ENCODE results near the gene HES5.

The HES5 gene

DNA sequence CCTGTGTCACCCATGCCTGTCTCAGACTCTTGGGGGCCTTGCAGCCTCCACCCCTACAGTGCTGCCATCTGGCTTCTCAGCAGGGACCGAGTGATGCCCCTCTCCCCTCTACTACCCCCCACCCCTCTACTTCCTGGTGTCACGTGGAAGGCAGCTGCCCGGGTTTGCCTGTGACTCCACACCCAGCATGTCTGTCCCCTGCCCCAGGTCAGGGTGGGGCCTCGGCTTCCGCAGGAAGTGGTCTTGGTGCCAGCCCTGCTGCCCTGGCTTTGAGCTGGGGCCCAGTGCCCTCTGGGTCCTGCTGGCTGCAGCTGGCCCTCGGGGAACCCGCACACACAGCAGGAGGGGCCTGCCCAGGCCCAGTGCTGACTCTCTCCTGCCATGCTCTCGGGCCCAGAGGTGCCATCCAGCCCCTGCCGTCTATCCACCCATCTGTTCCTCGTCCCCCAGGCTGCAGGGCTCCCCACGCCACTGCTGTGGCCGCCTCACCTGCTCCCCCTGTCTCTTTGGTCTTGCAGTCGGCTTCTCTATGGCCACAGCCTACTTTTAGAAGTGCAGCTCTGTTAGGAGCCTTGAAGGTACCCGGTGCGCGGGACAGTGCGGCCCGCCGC, 30.0 kb downstream of the HES5 start:
- DNase-seq: no peak

DNA sequence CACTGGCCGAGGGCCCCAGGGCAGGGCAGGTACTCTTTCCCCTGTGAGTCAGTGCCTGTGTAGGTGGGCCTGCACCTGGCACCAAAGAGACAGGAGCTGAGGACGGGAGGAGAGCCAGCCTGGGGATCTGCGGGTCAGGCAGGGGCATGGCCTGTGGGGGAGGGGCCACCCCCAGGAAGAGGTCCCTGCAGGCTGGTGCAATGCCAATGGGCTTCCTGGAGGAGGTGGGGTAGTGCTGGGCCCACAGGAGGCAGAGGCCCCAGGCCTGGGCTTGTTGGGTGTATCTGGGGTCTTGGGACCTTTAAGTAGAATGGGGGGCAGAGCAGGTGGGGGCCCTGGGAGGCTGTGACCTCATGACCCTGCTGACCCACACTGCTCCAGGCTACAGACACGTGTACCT, 30.8 kb downstream of the HES5 start:
- DNase-seq: no peak

- DNase-seq: no peak
Measured at GRCh38 chr1:2498648-2499047, 31.4 kb downstream of the HES5 start.

DNA sequence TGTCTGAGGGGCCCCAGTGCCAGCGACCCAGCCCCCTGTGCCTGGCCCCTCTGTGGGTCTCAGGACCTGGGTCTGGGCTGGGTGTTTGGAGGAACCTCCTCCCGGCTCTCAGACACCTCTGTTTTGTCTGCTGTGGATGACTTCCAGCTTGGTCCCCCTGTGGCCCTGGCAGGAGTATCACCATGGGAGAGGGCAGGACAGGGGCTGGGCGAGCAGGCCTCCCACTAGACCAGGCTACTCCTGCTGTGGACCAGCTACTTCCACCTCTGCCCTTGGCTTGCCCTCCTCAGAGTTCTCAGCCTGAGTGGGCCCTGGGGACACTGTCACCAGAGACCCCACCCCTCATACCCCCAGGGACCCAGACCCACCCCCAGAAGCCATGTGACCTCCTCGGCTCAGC, 32.2 kb downstream of the HES5 start:
- no peak for DNase-seq

DNA sequence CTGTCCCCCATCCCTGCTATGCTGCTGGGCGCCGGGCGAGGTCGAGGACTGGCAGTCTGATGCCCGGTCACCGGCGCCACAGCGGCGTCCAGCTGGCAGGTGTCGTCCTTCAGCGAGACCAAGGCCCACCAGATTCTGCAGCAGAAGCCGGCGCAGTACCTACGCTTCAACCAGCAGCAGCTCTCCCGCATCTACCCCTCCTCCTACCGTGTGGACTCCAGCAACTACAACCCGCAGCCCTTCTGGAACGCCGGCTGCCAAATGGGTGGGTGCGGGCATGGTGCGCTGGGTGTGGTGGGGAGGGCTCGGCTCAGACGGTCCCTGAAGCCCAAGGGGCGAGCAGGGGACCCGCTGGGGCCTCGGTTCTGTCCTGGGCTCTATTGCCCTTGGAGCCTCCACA, 33.3 kb downstream of the HES5 start:
- no peak for DNase-seq

DNA sequence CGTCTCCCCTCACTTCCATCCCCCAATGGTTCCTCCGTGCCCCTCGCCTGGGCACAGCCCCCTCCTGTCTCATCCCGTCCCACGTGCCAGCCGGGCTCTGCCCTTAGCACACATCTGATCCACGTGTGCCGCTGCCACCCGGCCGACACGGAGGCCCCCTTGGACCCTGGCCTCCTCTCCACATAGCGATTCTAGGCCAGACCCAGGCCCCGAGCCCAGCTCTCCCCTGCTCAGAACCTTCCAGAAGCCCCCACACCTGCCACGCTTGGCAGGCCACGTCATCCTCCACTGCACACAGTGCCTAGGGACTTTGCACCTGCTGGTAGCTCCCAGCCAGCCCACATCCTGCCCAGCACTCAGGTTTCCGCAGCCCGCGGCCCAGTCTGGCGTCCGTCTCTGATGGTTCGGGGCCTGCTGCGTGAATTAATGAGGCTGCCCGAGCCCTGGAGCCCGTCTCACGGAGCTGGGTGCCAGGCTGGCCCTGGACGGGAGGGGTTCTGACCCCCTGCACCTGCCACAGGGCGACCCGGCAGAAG, 33.9 kb downstream of the HES5 start:
- DNase-seq: no peak

GRCh38 chr1:2495546-2495945, 34.5 kb downstream of the HES5 start:
- DNase-seq: no peak

GRCh38 chr1:2495026-2495425, 35.0 kb downstream of the HES5 start:
- DNase-seq: no peak

DNA sequence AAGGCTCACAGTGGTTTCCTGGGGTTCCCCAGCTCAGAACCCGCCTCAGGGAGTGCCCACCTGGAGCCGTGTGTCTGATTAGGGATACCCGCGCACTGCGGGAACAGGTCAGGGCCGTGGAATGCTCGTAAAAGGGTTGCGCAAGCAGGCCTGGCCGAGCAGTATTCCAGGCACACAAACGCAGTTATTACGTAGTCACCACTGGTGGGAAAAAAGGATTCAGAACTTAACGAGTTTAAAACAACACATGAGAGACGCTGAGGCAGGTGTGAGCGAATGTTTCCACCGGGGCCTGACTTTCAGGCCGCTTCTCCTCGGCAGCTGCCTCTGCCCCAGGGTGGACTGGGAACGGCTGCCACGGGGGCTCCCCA, 35.8 kb downstream of the HES5 start:
- DNase-seq: no peak

DNA sequence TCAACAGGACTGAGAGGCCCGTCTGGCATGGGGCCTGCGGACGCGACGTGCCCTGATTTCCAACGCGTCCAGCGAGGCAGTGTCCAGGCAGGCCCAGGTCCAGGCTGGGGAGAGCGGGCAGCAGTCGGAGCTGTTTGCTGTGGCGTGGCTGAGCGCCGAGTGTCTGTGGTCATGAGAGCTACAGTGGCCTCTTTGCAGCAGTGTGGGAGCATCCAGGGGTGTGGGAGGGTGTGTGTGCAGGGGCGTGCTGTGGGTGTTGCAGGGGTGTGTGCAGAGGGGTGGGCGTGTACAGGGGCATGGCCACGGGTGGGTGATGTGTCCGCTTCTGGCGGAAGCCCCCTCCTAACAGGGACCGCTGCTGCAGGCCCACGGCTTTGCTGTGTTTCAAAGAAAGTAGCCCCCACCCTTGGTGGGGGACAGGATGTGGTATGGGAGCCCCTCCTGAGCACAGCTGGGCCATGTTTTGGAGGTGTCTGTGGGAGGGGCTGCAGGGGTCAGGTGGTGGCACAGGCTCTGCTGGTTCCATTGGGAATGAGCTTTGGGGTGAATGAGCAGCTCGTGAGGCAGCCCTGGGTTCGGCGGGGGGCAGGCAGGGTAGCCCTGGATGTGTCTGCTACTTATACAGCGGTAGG, 36.3 kb downstream of the HES5 start:
- no peak for DNase-seq

- DNase-seq: no peak
Measured at GRCh38 chr1:2493218-2493617, 36.8 kb downstream of the HES5 start.

DNA sequence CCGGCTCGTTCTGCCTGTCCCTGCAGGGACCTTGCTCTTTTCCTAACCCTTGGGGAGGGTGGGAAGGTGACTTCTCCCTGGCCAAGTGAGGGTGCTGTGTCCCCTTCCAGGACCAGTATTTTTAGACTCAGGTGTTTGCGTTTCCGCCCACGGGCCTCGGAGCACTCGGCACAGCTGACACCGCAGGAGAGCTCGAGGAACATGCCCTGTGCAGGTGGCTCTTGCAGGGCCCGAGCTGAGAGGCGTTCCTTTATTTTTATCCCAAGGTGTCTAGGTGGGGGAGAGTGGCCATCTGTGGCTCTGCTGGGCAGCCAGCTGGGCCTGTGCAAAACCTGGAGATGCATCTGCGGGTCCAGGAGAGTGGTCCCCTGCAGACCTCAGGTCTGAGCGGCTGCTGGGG, 38.0 kb downstream of the HES5 start:
- DNase-seq: no peak

DNA sequence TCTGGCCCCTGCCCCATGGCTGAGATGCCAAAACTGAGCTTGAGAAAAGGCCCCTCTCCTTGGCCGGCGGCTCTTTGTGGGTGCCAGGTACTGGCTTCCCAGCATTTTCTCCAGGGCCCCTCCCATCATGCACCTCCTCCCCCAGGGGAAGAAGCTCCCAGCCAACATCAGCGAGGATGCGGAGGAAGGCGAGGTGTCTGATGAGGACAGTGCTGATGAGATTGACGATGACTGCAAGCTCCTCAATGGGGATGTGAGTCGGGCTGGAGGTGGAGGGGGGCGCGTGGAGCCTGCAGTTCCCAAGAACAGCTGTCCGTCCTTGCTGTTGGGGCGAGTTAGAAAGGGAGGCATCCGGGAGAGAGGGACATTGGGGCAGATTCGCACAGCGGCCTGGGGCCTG, 40.4 kb downstream of the HES5 start:
- DNase-seq: no peak

DNA sequence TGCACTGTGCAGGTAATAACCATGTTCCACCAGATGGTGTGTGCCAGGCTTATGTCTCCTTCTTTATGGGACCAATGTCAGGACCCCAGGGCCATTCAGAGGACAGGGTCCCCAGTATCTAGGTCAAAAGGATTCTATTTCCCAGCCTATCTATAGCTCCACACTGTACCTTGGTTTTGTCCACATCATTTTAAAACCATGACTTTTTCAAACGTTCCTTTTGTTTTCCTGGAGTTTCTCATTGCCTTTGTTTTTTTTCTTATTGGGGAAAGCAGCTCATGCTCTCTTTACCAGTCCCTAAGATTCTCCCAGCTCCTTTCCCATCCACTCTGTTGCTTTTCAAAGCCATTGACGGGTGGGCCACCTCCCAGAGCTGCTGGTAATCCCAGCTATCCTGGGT, 41.4 kb downstream of the HES5 start:
- DNase-seq: no peak

DNA sequence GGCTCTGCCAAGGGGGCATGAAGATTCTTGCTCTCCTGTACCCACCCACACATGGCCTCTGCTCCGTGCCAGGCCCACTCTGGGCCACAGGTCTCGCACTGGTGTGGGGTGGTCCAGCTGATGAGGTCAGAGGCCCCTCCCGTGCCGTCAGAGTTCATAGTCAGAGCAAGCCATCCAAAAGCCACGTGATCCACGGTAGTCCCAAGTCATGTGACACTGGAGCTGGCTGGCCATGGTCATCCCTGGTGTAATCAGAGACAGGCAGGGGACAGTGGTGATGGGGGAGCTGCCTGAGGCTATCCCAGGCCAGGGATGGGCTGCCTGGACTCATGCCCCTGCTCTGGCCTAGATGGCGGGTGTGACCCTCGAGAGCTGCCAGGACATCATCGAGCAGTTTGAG, 43.5 kb downstream of the HES5 start:
- DNase-seq: no peak

DNA sequence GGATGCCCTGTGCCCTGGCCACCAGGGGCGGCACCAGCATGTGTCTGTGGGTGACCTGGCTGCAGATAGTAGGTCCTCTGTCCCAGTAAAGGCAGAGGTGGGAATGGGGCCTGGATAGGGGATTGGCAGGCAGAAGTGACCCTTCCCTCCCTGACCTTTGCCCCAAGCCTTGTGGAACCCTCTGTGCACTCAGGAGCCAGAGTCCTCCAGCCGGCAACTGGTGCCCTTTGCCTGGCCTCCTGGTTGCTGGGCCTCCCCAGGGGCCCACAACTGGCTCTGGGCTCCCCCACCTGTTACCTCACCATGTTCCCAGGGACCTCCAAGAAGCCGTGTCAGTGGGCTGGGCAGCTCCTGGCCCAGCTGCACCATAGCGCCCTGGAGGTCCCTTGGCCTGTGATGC, 44.0 kb downstream of the HES5 start:
- DNase-seq: no peak

GRCh38 chr1:2483970-2484369, 46.1 kb downstream of the HES5 start:
- no peak for DNase-seq

GRCh38 chr1:2483026-2483425, 47.0 kb downstream of the HES5 start:
- no peak for DNase-seq

- no peak for DNase-seq
Measured at GRCh38 chr1:2482588-2482987, 47.5 kb downstream of the HES5 start.

- DNase-seq: no peak
Measured at GRCh38 chr1:2481885-2482284, 48.2 kb downstream of the HES5 start.

DNA sequence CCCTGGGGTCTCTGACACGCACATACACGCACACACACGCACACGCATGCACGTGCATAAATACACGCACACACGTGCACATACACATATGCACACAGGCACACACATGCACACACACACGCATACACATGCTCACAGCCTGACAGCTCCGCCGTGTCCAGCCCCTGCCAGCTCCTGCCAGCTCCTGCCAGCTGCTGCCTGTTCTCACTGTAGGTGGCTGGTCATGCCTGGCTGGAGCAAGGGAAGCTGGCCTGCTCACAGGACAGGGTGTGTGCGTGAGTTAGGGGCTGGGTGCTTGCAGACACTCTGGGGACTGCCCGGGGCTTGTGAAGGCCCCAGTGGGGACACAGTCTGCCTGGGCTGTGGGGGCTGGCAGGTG, 49.1 kb downstream of the HES5 start:
- no peak for DNase-seq

- no peak for DNase-seq
Measured at GRCh38 chr1:2480236-2480985, 49.7 kb downstream of the HES5 start.

- no peak for DNase-seq
Measured at GRCh38 chr1:2479618-2480017, 50.4 kb downstream of the HES5 start.

DNA sequence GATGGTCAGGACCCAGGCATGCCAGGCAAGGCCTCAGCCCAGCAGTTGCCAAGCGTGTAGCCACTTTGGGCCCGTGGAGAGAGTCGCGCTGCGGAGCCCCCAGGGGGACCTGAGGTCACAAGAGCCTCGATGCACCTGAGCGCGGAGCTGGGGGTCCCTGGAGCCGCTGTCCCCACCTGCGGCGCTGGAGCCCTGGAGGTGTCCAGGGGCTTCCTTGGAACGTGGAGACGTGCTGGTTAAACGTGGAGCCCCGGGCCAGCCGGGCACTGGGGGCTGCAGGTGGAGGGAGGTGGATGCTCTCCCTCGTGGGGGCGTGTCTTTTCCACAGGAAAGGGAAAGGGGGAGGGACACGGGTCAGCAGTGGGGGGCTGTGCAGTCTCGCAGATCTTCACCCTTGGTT, 50.9 kb downstream of the HES5 start:
- DNase-seq: no peak

Measured in activated T-cell treated with anti-CD3 and anti-CD28 coated beads for 4 hours (primary cell).